ENCODE data around the gene CGB8. TPM values are rescaled to one million over a fixed set of nuclear protein-coding genes. Genes with fewer than 3 reads are reported as not detected.

The CGB8 gene
- total RNA-seq, 1 experiment from 2014 or later, result 0.34 TPM

- Histone ChIP-seq H4K20me1 (ENCODE audit: insufficient read depth) (no peaks in the 10 kb centered on the region), H3K9ac (ENCODE audit: low read length) (no peak overlapping the region), H3K36me3 (ENCODE audit: control insufficient read depth in 1 of 2, insufficient read depth in 2 of 2, low read length in 2 of 2) (peaks cover 50 to 62% of the 10 kb centered on the region in 2 experiments), H3K9me2 (ENCODE audit: insufficient read depth) (no peaks in the 10 kb centered on the region), H3K79me2 (ENCODE audit: insufficient read depth, low read length) (no peaks in the 10 kb centered on the region), H3K27me3 (ENCODE audit: insufficient read depth, low read length) (no peaks in the 10 kb centered on the region), H2AFZ (ENCODE audit: low read depth, low read length, poor library complexity, severe bottlenecking) (no peak overlapping the region), H3K4me2 (ENCODE audit: low read length) (no peak overlapping the region), H3K27ac (ENCODE audit: low read depth, low read length) (no peak overlapping the region), H3K9me3 (ENCODE audit: control insufficient read depth in 1 of 2, insufficient read depth in 1 of 2, low read depth in 1 of 2, low read length in 2 of 2) (no peaks in the 10 kb centered on the region), H3K4me1 (ENCODE audit: control insufficient read depth in 1 of 2, insufficient read depth in 2 of 2, low read length in 2 of 2) (no peaks in the 10 kb centered on the region), H3K4me3 (replicated peaks in 1 of 2; ENCODE audit: low read depth in 1 of 2, low read length in 2 of 2) (no peak overlapping the region)
- DNase-seq (ENCODE audit: low read depth, low spot score), result no peak
- BruUV-seq (replicated peaks), result no TSS peak
- ATAC-seq, result no peak
- no peak for TF ChIP-seq CBX3 (IDR thresholded peaks at IDR 0.05; ENCODE audit: low read depth)
- no peak for TF ChIP-seq ATF3 (IDR thresholded peaks at IDR 0.05)
- no peak for TF ChIP-seq ELF1 (IDR thresholded peaks at IDR 0.05; ENCODE audit: borderline replicate concordance, low read depth)
- intact Hi-C loops (cut with micrococcal nuclease), result no loop called here
- CTCF ChIA-PET, result interaction anchor here (3.3 kb wide), 1 partner anchor 10 kb away, joined by 19 read pairs; no protein-coding TSS in a partner anchor
- POLR2A ChIA-PET, result interaction anchor here (1.5 kb wide), 1 partner anchor 16 kb away, joined by 6 read pairs; the partner anchor contains the start of genes GYS1 and RUVBL2
- RAD21 ChIA-PET (ENCODE audit: low non-redundant PET in 1 of 2, low total read pairs in 2 of 2, uncharacterized antibody in 2 of 2, unreplicated experiment in 2 of 2), result no interaction called here
Observed at GRCh38 chr19:49009828-49010227, 39.1 kb downstream of the CGB8 start.

- no TSS peak for BruUV-seq (replicated peaks)
- no peak for TF ChIP-seq SIN3A (IDR thresholded peaks at IDR 0.05; ENCODE audit: low read depth)
- intact Hi-C loops (cut with micrococcal nuclease), result no loop called here
- H3K27me3 ChIP-seq (ENCODE audit: insufficient read depth, low read length), result no peaks in the 10 kb centered on the region
- H3K36me3 ChIP-seq (ENCODE audit: control insufficient read depth in 1 of 2, insufficient read depth in 2 of 2, low read length in 2 of 2), result peaks cover 62 to 76% of the 10 kb centered on the region in 2 experiments; a peak in 3 of 4 replicates
- no peaks in the 10 kb centered on the region for H3K9me2 ChIP-seq (ENCODE audit: insufficient read depth)
- no peak overlapping the region for H3K9ac ChIP-seq (ENCODE audit: low read length)
- no peaks in the 10 kb centered on the region for H3K9me3 ChIP-seq (ENCODE audit: control insufficient read depth in 1 of 2, insufficient read depth in 1 of 2, low read depth in 1 of 2, low read length in 2 of 2)
- no peaks in the 10 kb centered on the region for H4K20me1 ChIP-seq (ENCODE audit: insufficient read depth)
- ATAC-seq (no peak), DNase-seq (ENCODE audit: low read depth, low spot score) (no peak)
- H3K4me2 ChIP-seq (ENCODE audit: low read length), result no peak overlapping the region
- H2AFZ ChIP-seq (ENCODE audit: low read depth, low read length, poor library complexity, severe bottlenecking), result no peak overlapping the region
- ChIA-PET CTCF (no interaction called here), RAD21 (ENCODE audit: low non-redundant PET in 1 of 2, low total read pairs in 2 of 2, uncharacterized antibody in 2 of 2, unreplicated experiment in 2 of 2) (no interaction called here), POLR2A (no interaction called here)
- no peak overlapping the region for H3K4me3 ChIP-seq (replicated peaks in 1 of 2; ENCODE audit: low read depth in 1 of 2, low read length in 2 of 2)
- no peaks in the 10 kb centered on the region for H3K4me1 ChIP-seq (ENCODE audit: control insufficient read depth in 1 of 2, insufficient read depth in 2 of 2, low read length in 2 of 2)
- H3K79me2 ChIP-seq (ENCODE audit: insufficient read depth, low read length), result peaks cover 14% of the 10 kb centered on the region
- no peak overlapping the region for H3K27ac ChIP-seq (ENCODE audit: low read depth, low read length)
Observed at GRCh38 chr19:49006905-49007304, 42.0 kb downstream of the CGB8 start.
